Neural progenitor cell (in vitro differentiated cells): Measurements from ENCODE around the gene DDX24. TPM values are rescaled to one million over a fixed set of nuclear protein-coding genes. Genes with fewer than 3 reads are reported as not detected.

Experiments
- DNase-seq: peaks from one replicate; pipeline ENCODE4 v3.0.0-alpha.2; 2016; ENCODE audit warnings: low spot score
- H2AFZ ChIP-seq: fragments of 200-600 bp; sonication (generic); replicated peaks from 2 replicates; pipeline ENCODE4 v1.6.1; 2016; ENCODE audit warnings: antibody characterized with exemption
- H3F3A ChIP-seq: fragments of 200-600 bp; sonication (generic); 2 replicates; pipeline ENCODE4 v1.6.1; 2016; ENCODE audit warnings: antibody characterized with exemption, low read depth
- H3K27ac ChIP-seq: fragments of 200-600 bp; sonication (generic); 2 replicates; pipeline ENCODE4 v1.5.1; 2016; ENCODE audit warnings: mild to moderate bottlenecking
- H3K27me3 ChIP-seq: fragments of 200-600 bp; sonication (generic); 2 replicates; pipeline ENCODE4 v1.6.1; 2016; ENCODE audit warnings: mild to moderate bottlenecking, moderate library complexity
- H3K36me3 ChIP-seq: fragments of 200-600 bp; sonication (generic); 2 replicates; pipeline ENCODE4 v1.5.1; 2016
- H3K4me1 ChIP-seq: fragments of 200-600 bp; sonication (generic); 2 replicates; pipeline ENCODE4 v1.6.1; 2016; ENCODE audit warnings: mixed run types
- H3K4me2 ChIP-seq: fragments of 200-600 bp; sonication (generic); 2 replicates; pipeline ENCODE4 v1.6.1; 2016
- H3K4me3 ChIP-seq: fragments of 200-600 bp; sonication (generic); 2 replicates; pipeline ENCODE4 v1.5.1; 2016
- H3K79me2 ChIP-seq: fragments of 200-600 bp; sonication (generic); 2 replicates; pipeline ENCODE4 v1.6.1; 2016; ENCODE audit warnings: low read depth
- H3K9ac ChIP-seq: fragments of 200-600 bp; sonication (generic); 2 replicates; pipeline ENCODE4 v1.6.1; 2016
- H3K9me3 ChIP-seq: fragments of 200-600 bp; sonication (generic); 2 replicates; pipeline ENCODE4 v1.5.1; 2016; ENCODE audit warnings: low read depth
- H4K20me1 ChIP-seq: fragments of 200-600 bp; sonication (generic); 2 replicates; pipeline ENCODE4 v1.6.1; 2016; ENCODE audit warnings: low read depth
- H3K27ac Mint-ChIP-seq: 3 replicates; pipeline ENCODE4 v1.8.0; 2021; ENCODE audit warnings: mixed read lengths
- H3K27me3 Mint-ChIP-seq: 2 replicates; pipeline ENCODE4 v1.8.0; 2022; ENCODE audit warnings: low read depth, mild to moderate bottlenecking, inconsistent platforms, moderate library complexity, mixed read lengths; ENCODE audit not compliant: insufficient read depth
- H3K36me3 Mint-ChIP-seq: 3 replicates; pipeline ENCODE4 v1.8.0; 2021; ENCODE audit warnings: mixed read lengths
- H3K4me1 Mint-ChIP-seq: 3 replicates; pipeline ENCODE4 v1.8.0; 2021; ENCODE audit warnings: mixed read lengths
- H3K4me3 Mint-ChIP-seq: 3 replicates; pipeline ENCODE4 v1.8.0; 2021; ENCODE audit warnings: mild to moderate bottlenecking, moderate library complexity, mixed read lengths
- H3K9me3 Mint-ChIP-seq: 3 replicates; pipeline ENCODE4 v1.8.0; 2020; ENCODE audit warnings: mixed read lengths
- EZH2 ChIP-seq: fragments of 200-600 bp; sonication (generic); IDR thresholded peaks from 2 replicates; pipeline ENCODE4 v1.6.1; 2017; ENCODE audit warnings: antibody characterized with exemption, mild to moderate bottlenecking, moderate library complexity
- EZH2phosphoT487 ChIP-seq: fragments of 200-600 bp; sonication (generic); IDR thresholded peaks from 2 replicates; pipeline ENCODE4 v1.6.1; 2017; ENCODE audit warnings: antibody characterized with exemption
- total RNA-seq: library from RNA; depleted of rRNA; stranded (reverse); fragments of >200 nt; gene quantifications from 2 replicates; pipeline ENCODE4 v1.2.3, GENCODE V29; 2015; ENCODE audit warnings: low replicate concordance
- TF ChIP-seq, protein P1 (sequence below): fragments of 200-600 bp; sonication (generic); IDR thresholded peaks from 2 replicates; pipeline ENCODE4 v1.5.1; 2017; ENCODE audit warnings: antibody characterized with exemption, mild to moderate bottlenecking

The DDX24 gene
- total RNA-seq, 1 donor from 2014 or later, result 153 TPM

DNA sequence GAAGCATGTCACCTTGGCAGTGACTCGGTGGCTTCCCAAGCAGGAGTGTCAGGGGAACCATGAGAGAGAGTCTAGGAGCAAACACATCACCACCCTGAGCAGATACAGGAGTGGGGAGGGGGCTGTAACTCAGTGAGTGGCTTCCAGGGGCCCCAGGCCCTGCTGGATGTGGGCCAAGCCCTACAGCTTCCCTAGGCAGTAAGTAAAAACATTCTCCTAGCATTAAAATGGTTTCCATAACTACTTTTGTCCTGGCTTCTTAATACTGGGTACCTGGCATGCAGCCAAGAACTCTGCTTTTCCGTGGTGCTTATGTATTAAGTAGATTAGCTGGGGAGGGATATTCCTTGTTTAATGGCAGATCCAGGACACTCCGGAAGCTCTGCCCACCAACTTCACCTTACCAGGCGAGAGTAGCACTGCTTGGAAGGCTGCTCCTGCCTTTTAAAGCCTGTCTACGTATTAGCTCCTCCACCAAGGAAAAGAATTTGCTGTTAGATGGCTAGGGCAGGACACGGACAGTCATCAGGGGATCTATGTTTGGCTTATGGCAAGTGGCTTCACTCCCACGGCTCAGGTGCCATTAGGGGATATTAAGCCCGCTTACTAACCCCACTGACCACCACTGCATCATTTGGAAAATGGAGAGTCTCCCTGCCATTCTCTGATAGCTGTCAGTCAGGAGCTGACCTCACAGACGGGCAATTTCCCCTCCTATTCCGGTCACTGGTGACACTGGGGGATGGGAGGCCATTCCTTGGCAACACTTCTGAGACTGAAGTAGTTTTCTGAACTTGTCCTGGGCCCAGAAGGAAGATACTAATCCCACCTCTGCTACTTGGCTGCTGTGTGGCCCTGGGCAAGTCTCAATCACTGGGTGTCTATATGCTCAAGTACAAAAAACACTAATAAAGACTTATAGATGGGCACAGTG lies 32.0 kb downstream of the DDX24 start:
- no peaks in the 10 kb centered on the region for H3K27me3 ChIP-seq
- TF ChIP-seq, protein P1, sequence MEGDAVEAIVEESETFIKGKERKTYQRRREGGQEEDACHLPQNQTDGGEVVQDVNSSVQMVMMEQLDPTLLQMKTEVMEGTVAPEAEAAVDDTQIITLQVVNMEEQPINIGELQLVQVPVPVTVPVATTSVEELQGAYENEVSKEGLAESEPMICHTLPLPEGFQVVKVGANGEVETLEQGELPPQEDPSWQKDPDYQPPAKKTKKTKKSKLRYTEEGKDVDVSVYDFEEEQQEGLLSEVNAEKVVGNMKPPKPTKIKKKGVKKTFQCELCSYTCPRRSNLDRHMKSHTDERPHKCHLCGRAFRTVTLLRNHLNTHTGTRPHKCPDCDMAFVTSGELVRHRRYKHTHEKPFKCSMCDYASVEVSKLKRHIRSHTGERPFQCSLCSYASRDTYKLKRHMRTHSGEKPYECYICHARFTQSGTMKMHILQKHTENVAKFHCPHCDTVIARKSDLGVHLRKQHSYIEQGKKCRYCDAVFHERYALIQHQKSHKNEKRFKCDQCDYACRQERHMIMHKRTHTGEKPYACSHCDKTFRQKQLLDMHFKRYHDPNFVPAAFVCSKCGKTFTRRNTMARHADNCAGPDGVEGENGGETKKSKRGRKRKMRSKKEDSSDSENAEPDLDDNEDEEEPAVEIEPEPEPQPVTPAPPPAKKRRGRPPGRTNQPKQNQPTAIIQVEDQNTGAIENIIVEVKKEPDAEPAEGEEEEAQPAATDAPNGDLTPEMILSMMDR, result no peak
- TF ChIP-seq EZH2 (no peak), EZH2phosphoT487 (no peak)
- H3K36me3 Mint-ChIP-seq, result peaks cover 37% of the 10 kb centered on the region
- peaks cover 6% of the 10 kb centered on the region for H3K27me3 Mint-ChIP-seq
- no peaks in the 10 kb centered on the region for H3K9me3 ChIP-seq
- DNase-seq, result no peak
- no peaks in the 10 kb centered on the region for H3K79me2 ChIP-seq
- peak overlapping the region; percentile 33 for H3K27ac Mint-ChIP-seq
- H3K4me1 ChIP-seq, result peaks cover 4% of the 10 kb centered on the region
- no peak overlapping the region for H3K4me2 ChIP-seq
- no peaks in the 10 kb centered on the region for H4K20me1 ChIP-seq
- no peak overlapping the region for H2AFZ ChIP-seq
- H3K9ac ChIP-seq, result no peak overlapping the region
- H3K36me3 ChIP-seq, result no peaks in the 10 kb centered on the region
- no peaks in the 10 kb centered on the region for H3F3A ChIP-seq
- no peaks in the 10 kb centered on the region for H3K9me3 Mint-ChIP-seq
- no peak overlapping the region for H3K27ac ChIP-seq
- no peak overlapping the region for H3K4me3 ChIP-seq
- peaks cover 45% of the 10 kb centered on the region for H3K4me1 Mint-ChIP-seq
- no peak overlapping the region for H3K4me3 Mint-ChIP-seq

DNA sequence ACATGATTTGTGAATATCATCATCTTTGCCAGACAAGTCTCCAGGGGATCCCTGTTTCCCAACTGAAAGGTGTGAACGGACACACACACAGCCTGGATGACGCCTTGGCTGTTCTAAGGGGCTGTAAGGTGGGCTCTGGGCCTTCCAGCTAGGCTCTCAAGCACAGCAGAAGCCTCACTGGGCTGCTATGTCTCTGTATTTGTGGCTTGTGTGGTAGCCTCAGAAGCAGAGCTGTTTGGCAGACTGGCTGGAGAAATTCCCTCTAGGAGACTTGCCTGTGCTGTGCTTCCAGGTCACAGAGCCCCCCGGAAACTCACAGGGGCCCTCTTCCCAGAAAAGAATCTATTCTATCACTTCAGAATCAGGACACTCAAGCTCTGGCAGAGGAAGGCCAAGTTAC lies 33.4 kb downstream of the DDX24 start:
- Histone ChIP-seq H2AFZ (no peak overlapping the region), H3F3A (no peaks in the 10 kb centered on the region), H3K4me2 (no peak overlapping the region), H3K4me3 (no peak overlapping the region), H3K9ac (no peak overlapping the region), H3K9me3 (no peaks in the 10 kb centered on the region), H3K27me3 (no peaks in the 10 kb centered on the region), H3K79me2 (no peaks in the 10 kb centered on the region), H3K4me1 (peaks cover 4% of the 10 kb centered on the region), H4K20me1 (no peaks in the 10 kb centered on the region), H3K36me3 (no peaks in the 10 kb centered on the region), H3K27ac (no peak overlapping the region)
- Mint-ChIP-seq H3K4me1 (peaks cover 45% of the 10 kb centered on the region), H3K27me3 (peaks cover 6% of the 10 kb centered on the region), H3K9me3 (no peaks in the 10 kb centered on the region), H3K4me3 (no peak overlapping the region), H3K27ac (no peak overlapping the region), H3K36me3 (peaks cover 29% of the 10 kb centered on the region)
- TF ChIP-seq EZH2 (no peak), EZH2phosphoT487 (no peak)
- TF ChIP-seq, protein P1, result no peak
- no peak for DNase-seq

DNA sequence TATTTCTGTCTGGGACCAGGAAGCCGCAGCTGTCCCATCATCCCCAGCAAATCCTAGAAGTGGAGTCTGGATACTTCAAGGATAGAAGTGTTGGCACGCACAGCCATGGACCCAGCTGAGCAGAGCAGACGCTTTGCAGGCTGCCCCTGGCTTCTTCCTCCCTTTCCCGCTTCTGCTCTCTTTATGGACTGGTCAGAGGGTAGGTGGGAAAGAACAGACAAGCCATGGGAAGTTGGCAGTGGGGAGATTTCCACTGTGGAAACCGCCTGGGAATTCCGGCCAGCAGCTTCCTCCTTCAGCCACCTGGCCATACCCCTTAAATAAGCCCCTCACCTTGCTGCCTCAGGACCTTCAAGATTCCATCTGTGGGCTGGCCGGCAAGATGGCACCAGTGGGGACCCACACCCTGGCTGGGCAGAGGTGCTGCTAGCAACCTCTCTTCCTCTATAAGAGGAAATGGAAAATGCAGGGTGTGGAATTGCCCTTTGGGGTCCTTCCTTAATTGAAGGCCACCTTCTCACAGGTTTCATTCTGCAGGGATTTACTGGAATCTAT lies 34.2 kb downstream of the DDX24 start:
- Histone ChIP-seq H3K79me2 (no peaks in the 10 kb centered on the region), H3F3A (no peaks in the 10 kb centered on the region), H3K27me3 (no peaks in the 10 kb centered on the region), H2AFZ (no peak overlapping the region), H3K9ac (no peak overlapping the region), H3K4me3 (no peak overlapping the region), H3K4me1 (peaks cover 4% of the 10 kb centered on the region), H3K9me3 (no peaks in the 10 kb centered on the region), H3K4me2 (no peak overlapping the region), H4K20me1 (no peaks in the 10 kb centered on the region), H3K27ac (no peak overlapping the region), H3K36me3 (no peaks in the 10 kb centered on the region)
- Mint-ChIP-seq H3K4me1 (peaks cover 42% of the 10 kb centered on the region), H3K9me3 (no peaks in the 10 kb centered on the region), H3K27me3 (peaks cover 8% of the 10 kb centered on the region), H3K27ac (no peak overlapping the region), H3K4me3 (no peak overlapping the region), H3K36me3 (peaks cover 23% of the 10 kb centered on the region)
- DNase-seq, result no peak
- no peak for TF ChIP-seq EZH2
